IMR-90 (cell line): Measurements from ENCODE around the gene KCNAB1. TPM values are rescaled to one million over a fixed set of nuclear protein-coding genes. Genes with fewer than 3 reads are reported as not detected.

ENCODE experiments used
- ATAC-seq: fragments of 200-7000 bp; cut with Tn5 transposase; 2 replicates; pipeline ENCODE4 v1.9.1; 2020; ENCODE audit warnings: low read depth, mild to moderate bottlenecking, moderate library complexity
- BruUV-seq: library from RNA; stranded (reverse); fragments of 400-500 nt; replicated peaks from 2 replicates; lab custom pipeline; 2021; lab: Mats Ljungman, UMichigan
- CTCF ChIA-PET: fragments of 300-600 bp; formaldehyde crosslinking; extraction: SDS; loops from one replicate; lab custom pipeline; 2021; ENCODE audit warnings: antibody characterized with exemption; lab: Yijun Ruan, JAX
- POLR2A ChIA-PET: fragments of 300-600 bp; sonication (Branson Sonifier 250); formaldehyde crosslinking; loops from one replicate; lab custom pipeline; 2022; ENCODE audit warnings: antibody characterized with exemption; ENCODE audit not compliant: unreplicated experiment; lab: Charles Lee
- DNase-seq: peaks from one replicate; pipeline ENCODE4 v3.0.0; 2013
- H2AFZ ChIP-seq: replicated peaks from 2 replicates; pipeline ENCODE3; 2013; ENCODE audit warnings: low read length, mild to moderate bottlenecking; ENCODE audit not compliant: poor library complexity
- H2AK5ac ChIP-seq: 2 replicates; pipeline ENCODE4 v1.6.1; 2013; ENCODE audit warnings: low read depth, low read length, inconsistent platforms
- H2AK9ac ChIP-seq: replicated peaks from 2 replicates; pipeline ENCODE3; 2013; ENCODE audit warnings: mild to moderate bottlenecking, low read depth, low read length, moderate library complexity; ENCODE audit not compliant: poor library complexity
- H2BK120ac ChIP-seq: 2 replicates; pipeline ENCODE4 v1.6.1; 2013; ENCODE audit warnings: low read depth, low read length, inconsistent platforms
- H2BK15ac ChIP-seq: 3 replicates; pipeline ENCODE4 v1.6.1; 2013; ENCODE audit warnings: low read depth, low read length, inconsistent platforms
- H2BK20ac ChIP-seq: 2 replicates; pipeline ENCODE4 v1.6.1; 2013; ENCODE audit warnings: low read depth, mild to moderate bottlenecking, inconsistent platforms, low read length, moderate library complexity
- H2BK5ac ChIP-seq: 2 replicates; pipeline ENCODE4 v1.6.1; 2013; ENCODE audit warnings: mild to moderate bottlenecking, low read depth, low read length, inconsistent platforms; ENCODE audit not compliant: poor library complexity, severe bottlenecking
- H3K14ac ChIP-seq: replicated peaks from 2 replicates; pipeline ENCODE4 v1.6.1; 2013; ENCODE audit warnings: low read depth, low read length, inconsistent platforms
- H3K18ac ChIP-seq: 2 replicates; pipeline ENCODE4 v1.6.1; 2013; ENCODE audit warnings: low read depth, low read length, control low read depth
- H3K23ac ChIP-seq: 2 replicates; pipeline ENCODE4 v1.6.1; 2013; ENCODE audit warnings: low read depth, low read length, inconsistent platforms
- H3K27ac ChIP-seq: 2 replicates; pipeline ENCODE4 v1.5.1; 2013; ENCODE audit warnings: mild to moderate bottlenecking, control low read depth, low read length; ENCODE audit not compliant: insufficient read depth
- H3K27me3 ChIP-seq: 2 replicates; pipeline ENCODE4 v1.6.1; 2013; ENCODE audit warnings: low read length; ENCODE audit not compliant: control insufficient read depth, insufficient read depth
- H3K36me3 ChIP-seq: 2 replicates; pipeline ENCODE4 v1.6.1; 2013; ENCODE audit warnings: low read length, mixed read lengths; ENCODE audit not compliant: control insufficient read depth, insufficient read depth
- H3K4ac ChIP-seq: 2 replicates; pipeline ENCODE4 v1.6.1; 2013; ENCODE audit warnings: low read depth, low read length, inconsistent platforms
- H3K4me1 ChIP-seq: 2 replicates; pipeline ENCODE4 v1.6.1; 2013; ENCODE audit warnings: low read length, mixed read lengths; ENCODE audit not compliant: control insufficient read depth, insufficient read depth
- H3K4me2 ChIP-seq: 2 replicates; pipeline ENCODE4 v1.6.1; 2013; ENCODE audit warnings: low read depth, mild to moderate bottlenecking, control low read depth, low read length, moderate library complexity
- H3K4me3 ChIP-seq: 2 replicates; pipeline ENCODE4 v1.5.1; 2013; ENCODE audit warnings: low read depth, mild to moderate bottlenecking, control low read depth, low read length, moderate library complexity; ENCODE audit not compliant: insufficient read depth
- H3K56ac ChIP-seq: 2 replicates; pipeline ENCODE4 v1.6.1; 2013; ENCODE audit warnings: low read length, inconsistent platforms; ENCODE audit not compliant: insufficient read depth; ENCODE audit errors: extremely low read depth
- H3K79me1 ChIP-seq, 2 experiments: 2 replicates each; pipeline ENCODE4 v1.6.1; 2013; ENCODE audit warnings: low read length in 2 of 2, inconsistent platforms in 1 of 2, low read depth in 1 of 2
- H3K9ac ChIP-seq: 2 replicates; pipeline ENCODE4 v1.6.1; 2013; ENCODE audit warnings: low read depth, low read length, control low read depth
- H3K9me1 ChIP-seq: 2 replicates; pipeline ENCODE4 v1.6.1; 2013; ENCODE audit warnings: low read length, inconsistent platforms; ENCODE audit not compliant: insufficient read depth
- H3K9me3 ChIP-seq: 2 replicates; pipeline ENCODE4 v1.6.1; 2013; ENCODE audit warnings: low read length; ENCODE audit not compliant: control insufficient read depth, insufficient read depth
- H4K20me1 ChIP-seq: 2 replicates; pipeline ENCODE4 v1.6.1; 2013; ENCODE audit warnings: low read length, inconsistent platforms; ENCODE audit not compliant: insufficient read depth
- H4K5ac ChIP-seq: 2 replicates; pipeline ENCODE4 v1.6.1; 2013; ENCODE audit warnings: mild to moderate bottlenecking, low read depth, low read length, control low read depth
- H4K8ac ChIP-seq, 2 experiments: 2 replicates each; pipeline ENCODE4 v1.6.1; 2013; ENCODE audit warnings: low read depth in 2 of 2, low read length in 2 of 2, control low read depth in 1 of 2, inconsistent platforms in 1 of 2
- H4K91ac ChIP-seq: 2 replicates; pipeline ENCODE4 v1.6.1; 2013; ENCODE audit warnings: low read depth, low read length, inconsistent platforms; ENCODE audit not compliant: insufficient read depth
- BHLHE40 ChIP-seq: fragments of 150-350 bp; IDR thresholded peaks from 2 replicates; pipeline ENCODE4 v1.6.1; 2016; ENCODE audit warnings: mild to moderate bottlenecking, low read depth, low read length
- CEBPB ChIP-seq: IDR thresholded peaks from 2 replicates; pipeline ENCODE4 v1.6.1; 2012; ENCODE audit warnings: low read depth, low read length, improper control_type of control experiment
- CHD1 ChIP-seq: IDR thresholded peaks from 2 replicates; pipeline ENCODE4 v1.6.1; 2012; ENCODE audit warnings: low read depth, low read length, improper control_type of control experiment
- MAFK ChIP-seq: IDR thresholded peaks from 2 replicates; pipeline ENCODE4 v1.6.1; 2012; ENCODE audit warnings: low read depth, low read length, improper control_type of control experiment
- MAZ ChIP-seq: IDR thresholded peaks from 2 replicates; pipeline ENCODE4 v1.6.1; 2012; ENCODE audit warnings: low read depth, mild to moderate bottlenecking, low read length, improper control_type of control experiment, moderate library complexity, borderline replicate concordance
- MXI1 ChIP-seq: IDR thresholded peaks from 2 replicates; pipeline ENCODE4 v1.6.1; 2012; ENCODE audit warnings: low read depth, mild to moderate bottlenecking, low read length, moderate library complexity, borderline replicate concordance
- NFE2L2 ChIP-seq: fragments of 150-350 bp; IDR thresholded peaks from 2 replicates; pipeline ENCODE4 v1.6.1; 2016; ENCODE audit warnings: low read depth, mild to moderate bottlenecking, low read length
- RAD21 ChIP-seq: IDR thresholded peaks from 2 replicates; pipeline ENCODE4 v1.6.1; 2012; ENCODE audit warnings: low read length, improper control_type of control experiment
- RCOR1 ChIP-seq: IDR thresholded peaks from 2 replicates; pipeline ENCODE4 v1.6.1; 2012; ENCODE audit warnings: mild to moderate bottlenecking, low read length, improper control_type of control experiment; ENCODE audit not compliant: insufficient replicate concordance
- SMC3 ChIP-seq: fragments of 150-350 bp; IDR thresholded peaks from 2 replicates; pipeline ENCODE4 v1.6.1; 2016; ENCODE audit warnings: low read depth, mild to moderate bottlenecking, antibody characterized with exemption, low read length, moderate library complexity
- WGBS, 2 experiments: methylation state at CpG; one replicate each; pipeline versions ENCODE4 v1.1.5 to v1.1.7; 2013; ENCODE audit warnings: missing lambda C conversion rate in 2 of 2; ENCODE audit not compliant: insufficient read length in 1 of 2; ENCODE audit errors: extremely low coverage in 2 of 2; 5-methylcytosine and 5-hydroxymethylcytosine counted together
- dilution Hi-C: fragments of 300-500 bp; cut with HindIII; formaldehyde crosslinking; loops from one replicate; pipeline ENCODE4 v1.14.3; 2018; ENCODE audit warnings: low sequenced_read_pairs; ENCODE audit not compliant: unreplicated experiment
- in situ Hi-C: fragments of 300-500 bp; cut with MboI; formaldehyde crosslinking; loops from 3 replicates; pipeline ENCODE4 v1.14.3; 2019; ENCODE audit warnings: low sequenced_read_pairs, inconsistent platforms, mixed read lengths
- intact Hi-C: fragments of 100-400 bp; cut with micrococcal nuclease; formaldehyde crosslinking; loops from 2 replicates; pipeline ENCODE4 v1.10.0; 2022
- polyA plus RNA-seq, 3 experiments: library from polyadenylated mRNA; depleted of rRNA; stranded (reverse); fragments of >200 nt; gene quantifications; 2 replicates each; pipeline ENCODE4 v1.2.3, GENCODE V29; 2012; ENCODE audit warnings: low replicate concordance in 1 of 3
- total RNA-seq: library from RNA; depleted of rRNA; stranded (reverse); fragments of >200 nt; gene quantifications from 2 replicates; pipeline ENCODE4 v1.2.3, GENCODE V29; 2012
- TF ChIP-seq, protein P1 (sequence below): conservative IDR thresholded peaks from 2 replicates; pipeline ENCODE4 v1.5.1; 2012; ENCODE audit warnings: mild to moderate bottlenecking, low read depth, low read length, improper control_type of control experiment
- TF ChIP-seq, protein P2 (sequence below): fragments of 150-350 bp; IDR thresholded peaks from 2 replicates; pipeline ENCODE4 v1.6.1; 2016; ENCODE audit warnings: low read depth, mild to moderate bottlenecking, low read length, moderate library complexity, borderline replicate concordance
- TF ChIP-seq, protein P3 (sequence below): fragments of 150-350 bp; IDR thresholded peaks from 2 replicates; pipeline ENCODE4 v1.6.1; 2017; ENCODE audit warnings: mild to moderate bottlenecking, antibody characterized with exemption, low read length, low read depth

The KCNAB1 gene
- total and polyA plus RNA-seq, 2 of the 4 experiments (the other 2 are of a cell fraction), result under 0.01 to 0.07 TPM

DNA sequence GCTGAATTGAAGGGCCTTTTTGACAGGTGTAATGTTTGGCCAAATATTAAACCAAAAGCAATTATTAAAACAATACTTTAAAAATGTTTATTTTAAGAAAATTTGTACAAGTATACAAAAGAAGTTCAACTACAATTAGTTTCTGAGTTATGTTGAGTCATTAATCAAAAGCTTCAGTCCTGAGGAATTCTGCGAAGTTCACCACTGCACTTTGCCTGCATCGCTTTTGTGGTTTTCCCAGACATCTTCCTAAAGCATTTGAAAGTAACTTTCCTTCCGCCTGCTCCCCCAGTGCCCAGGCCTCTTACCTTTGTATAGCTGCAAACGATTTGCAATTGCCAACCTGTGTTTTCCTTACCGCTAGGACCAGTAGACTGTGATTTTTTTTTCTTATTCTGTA, 69.5 kb downstream of the KCNAB1 start:
- H3K9me3 ChIP-seq, result no peaks in the 10 kb centered on the region
- H4K5ac ChIP-seq, result no peak overlapping the region
- H2BK15ac ChIP-seq, result no peak overlapping the region
- no peak overlapping the region for H3K4me3 ChIP-seq
- DNase-seq (no peak), ATAC-seq (no peak)
- no CpG with 5 or more reads among the region's 5 CpGs for whole genome bisulfite sequencing, 2 experiments
- H3K4me2 ChIP-seq, result no peak overlapping the region
- no TSS peak for BruUV-seq
- no peak overlapping the region for H4K91ac ChIP-seq
- H2BK20ac ChIP-seq, result no peak overlapping the region
- dilution Hi-C loops, result no loop called here
- no peak overlapping the region for H3K56ac ChIP-seq
- H3K79me1 ChIP-seq, result no peaks in the 10 kb centered on the region
- no peak overlapping the region for H3K18ac ChIP-seq
- intact Hi-C loops, result no loop called here
- no peaks in the 10 kb centered on the region for H3K9me1 ChIP-seq
- no peak overlapping the region for H3K23ac ChIP-seq
- TF ChIP-seq NFE2L2, result no peak
- TF ChIP-seq, protein P1, sequence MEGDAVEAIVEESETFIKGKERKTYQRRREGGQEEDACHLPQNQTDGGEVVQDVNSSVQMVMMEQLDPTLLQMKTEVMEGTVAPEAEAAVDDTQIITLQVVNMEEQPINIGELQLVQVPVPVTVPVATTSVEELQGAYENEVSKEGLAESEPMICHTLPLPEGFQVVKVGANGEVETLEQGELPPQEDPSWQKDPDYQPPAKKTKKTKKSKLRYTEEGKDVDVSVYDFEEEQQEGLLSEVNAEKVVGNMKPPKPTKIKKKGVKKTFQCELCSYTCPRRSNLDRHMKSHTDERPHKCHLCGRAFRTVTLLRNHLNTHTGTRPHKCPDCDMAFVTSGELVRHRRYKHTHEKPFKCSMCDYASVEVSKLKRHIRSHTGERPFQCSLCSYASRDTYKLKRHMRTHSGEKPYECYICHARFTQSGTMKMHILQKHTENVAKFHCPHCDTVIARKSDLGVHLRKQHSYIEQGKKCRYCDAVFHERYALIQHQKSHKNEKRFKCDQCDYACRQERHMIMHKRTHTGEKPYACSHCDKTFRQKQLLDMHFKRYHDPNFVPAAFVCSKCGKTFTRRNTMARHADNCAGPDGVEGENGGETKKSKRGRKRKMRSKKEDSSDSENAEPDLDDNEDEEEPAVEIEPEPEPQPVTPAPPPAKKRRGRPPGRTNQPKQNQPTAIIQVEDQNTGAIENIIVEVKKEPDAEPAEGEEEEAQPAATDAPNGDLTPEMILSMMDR, result no peak
- TF ChIP-seq RCOR1, result no peak
- no peak for TF ChIP-seq SMC3
- TF ChIP-seq, protein P2, sequence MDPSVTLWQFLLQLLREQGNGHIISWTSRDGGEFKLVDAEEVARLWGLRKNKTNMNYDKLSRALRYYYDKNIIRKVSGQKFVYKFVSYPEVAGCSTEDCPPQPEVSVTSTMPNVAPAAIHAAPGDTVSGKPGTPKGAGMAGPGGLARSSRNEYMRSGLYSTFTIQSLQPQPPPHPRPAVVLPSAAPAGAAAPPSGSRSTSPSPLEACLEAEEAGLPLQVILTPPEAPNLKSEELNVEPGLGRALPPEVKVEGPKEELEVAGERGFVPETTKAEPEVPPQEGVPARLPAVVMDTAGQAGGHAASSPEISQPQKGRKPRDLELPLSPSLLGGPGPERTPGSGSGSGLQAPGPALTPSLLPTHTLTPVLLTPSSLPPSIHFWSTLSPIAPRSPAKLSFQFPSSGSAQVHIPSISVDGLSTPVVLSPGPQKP, result no peak
- TF ChIP-seq, protein P3, sequence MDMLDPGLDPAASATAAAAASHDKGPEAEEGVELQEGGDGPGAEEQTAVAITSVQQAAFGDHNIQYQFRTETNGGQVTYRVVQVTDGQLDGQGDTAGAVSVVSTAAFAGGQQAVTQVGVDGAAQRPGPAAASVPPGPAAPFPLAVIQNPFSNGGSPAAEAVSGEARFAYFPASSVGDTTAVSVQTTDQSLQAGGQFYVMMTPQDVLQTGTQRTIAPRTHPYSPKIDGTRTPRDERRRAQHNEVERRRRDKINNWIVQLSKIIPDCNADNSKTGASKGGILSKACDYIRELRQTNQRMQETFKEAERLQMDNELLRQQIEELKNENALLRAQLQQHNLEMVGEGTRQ, result no peak
- no peak for TF ChIP-seq CEBPB
- TF ChIP-seq RAD21, result no peak
- no peak for TF ChIP-seq CHD1
- TF ChIP-seq MXI1, result no peak
- TF ChIP-seq MAFK, result no peak
- no peak for TF ChIP-seq MAZ
- TF ChIP-seq BHLHE40, result no peak
- H3K36me3 ChIP-seq, result no peaks in the 10 kb centered on the region
- H4K8ac ChIP-seq, result no peak overlapping the region
- ChIA-PET POLR2A (no interaction called here), CTCF (interaction anchor here (0.7 kb wide), 1 partner anchor 16 kb away, joined by 3 read pairs; no protein-coding TSS in a partner anchor)
- H2AK9ac ChIP-seq, result no peak overlapping the region
- H4K20me1 ChIP-seq, result no peaks in the 10 kb centered on the region
- H3K14ac ChIP-seq, result no peak overlapping the region
- H3K9ac ChIP-seq, result no peak overlapping the region
- H3K27ac ChIP-seq, result no peak overlapping the region
- no peak overlapping the region for H2BK120ac ChIP-seq
- no peak overlapping the region for H2BK5ac ChIP-seq
- in situ Hi-C loops, result no loop called here
- H2AK5ac ChIP-seq, result no peak overlapping the region
- H3K4ac ChIP-seq, result no peak overlapping the region
- no peaks in the 10 kb centered on the region for H3K4me1 ChIP-seq
- H2AFZ ChIP-seq, result no peak overlapping the region
- H3K27me3 ChIP-seq, result no peaks in the 10 kb centered on the region
